ENCODE results near the gene PRKN.
A peak's percentile ranks its signal among the peaks of the same experiment; 100 is the strongest.

PRKN gene

GRCh38 chr6:161660666-161661571 is 1066.6 kb downstream of the PRKN start:
- no peak for TF ChIP-seq ZFX (IDR thresholded peaks at IDR 0.05; ENCODE audit: borderline replicate concordance)
- TF ChIP-seq, protein P1, sequence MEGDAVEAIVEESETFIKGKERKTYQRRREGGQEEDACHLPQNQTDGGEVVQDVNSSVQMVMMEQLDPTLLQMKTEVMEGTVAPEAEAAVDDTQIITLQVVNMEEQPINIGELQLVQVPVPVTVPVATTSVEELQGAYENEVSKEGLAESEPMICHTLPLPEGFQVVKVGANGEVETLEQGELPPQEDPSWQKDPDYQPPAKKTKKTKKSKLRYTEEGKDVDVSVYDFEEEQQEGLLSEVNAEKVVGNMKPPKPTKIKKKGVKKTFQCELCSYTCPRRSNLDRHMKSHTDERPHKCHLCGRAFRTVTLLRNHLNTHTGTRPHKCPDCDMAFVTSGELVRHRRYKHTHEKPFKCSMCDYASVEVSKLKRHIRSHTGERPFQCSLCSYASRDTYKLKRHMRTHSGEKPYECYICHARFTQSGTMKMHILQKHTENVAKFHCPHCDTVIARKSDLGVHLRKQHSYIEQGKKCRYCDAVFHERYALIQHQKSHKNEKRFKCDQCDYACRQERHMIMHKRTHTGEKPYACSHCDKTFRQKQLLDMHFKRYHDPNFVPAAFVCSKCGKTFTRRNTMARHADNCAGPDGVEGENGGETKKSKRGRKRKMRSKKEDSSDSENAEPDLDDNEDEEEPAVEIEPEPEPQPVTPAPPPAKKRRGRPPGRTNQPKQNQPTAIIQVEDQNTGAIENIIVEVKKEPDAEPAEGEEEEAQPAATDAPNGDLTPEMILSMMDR (IDR thresholded peaks at IDR 0.05), result peak; percentile 20; the same call in 1 of the 2 replicates
- H3K27ac ChIP-seq, result no peak overlapping the region

DNA sequence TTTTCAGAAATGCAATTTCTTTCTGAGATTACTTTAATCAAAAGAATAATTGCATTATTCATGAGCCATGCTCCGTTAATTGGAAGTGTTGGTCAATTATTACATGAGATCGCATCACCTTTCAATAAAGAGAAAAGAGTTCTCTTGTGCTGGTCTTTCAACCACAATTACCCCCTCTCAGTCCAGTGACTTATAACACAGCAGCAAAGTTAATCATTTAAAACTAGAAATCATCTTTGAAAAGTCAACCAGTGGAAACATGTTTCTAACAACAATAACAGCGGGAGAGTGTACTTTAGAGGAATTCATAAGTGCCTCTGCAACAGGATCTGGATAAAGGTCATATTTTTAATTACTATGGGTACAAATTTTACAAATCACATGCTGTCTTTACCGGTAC is 1069.4 kb downstream of the PRKN start:
- no peak overlapping the region for H3K27ac ChIP-seq
- TF ChIP-seq, protein P1 (IDR thresholded peaks at IDR 0.05), result no peak
- TF ChIP-seq ZFX (IDR thresholded peaks at IDR 0.05; ENCODE audit: borderline replicate concordance), result no peak

DNA sequence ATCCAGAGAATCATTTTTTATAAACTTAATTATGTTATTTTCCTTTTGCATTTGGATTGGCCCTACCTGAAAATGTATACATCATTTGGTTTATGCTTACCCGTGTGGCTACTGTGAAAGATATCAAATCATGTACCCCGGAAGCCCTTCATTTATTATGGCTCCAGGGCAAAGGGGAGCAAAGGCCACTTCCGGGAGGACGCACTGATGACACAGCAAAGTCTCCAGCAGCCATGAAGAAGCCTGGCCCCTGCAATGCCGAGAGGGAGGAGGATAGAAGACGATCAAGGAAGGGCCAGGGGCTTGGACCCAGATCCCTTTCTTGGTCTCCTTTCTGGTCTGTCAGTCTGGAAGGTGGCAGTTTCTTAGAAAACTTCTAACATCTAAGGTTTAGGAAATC is 1073.4 kb downstream of the PRKN start:
- H3K27ac ChIP-seq, result no peak overlapping the region
- TF ChIP-seq ZFX (IDR thresholded peaks at IDR 0.05; ENCODE audit: borderline replicate concordance), result no peak
- TF ChIP-seq, protein P1 (IDR thresholded peaks at IDR 0.05), result no peak

GRCh38 chr6:161651949-161652348 is 1075.6 kb downstream of the PRKN start:
- H3K27ac ChIP-seq, result no peak overlapping the region

DNA sequence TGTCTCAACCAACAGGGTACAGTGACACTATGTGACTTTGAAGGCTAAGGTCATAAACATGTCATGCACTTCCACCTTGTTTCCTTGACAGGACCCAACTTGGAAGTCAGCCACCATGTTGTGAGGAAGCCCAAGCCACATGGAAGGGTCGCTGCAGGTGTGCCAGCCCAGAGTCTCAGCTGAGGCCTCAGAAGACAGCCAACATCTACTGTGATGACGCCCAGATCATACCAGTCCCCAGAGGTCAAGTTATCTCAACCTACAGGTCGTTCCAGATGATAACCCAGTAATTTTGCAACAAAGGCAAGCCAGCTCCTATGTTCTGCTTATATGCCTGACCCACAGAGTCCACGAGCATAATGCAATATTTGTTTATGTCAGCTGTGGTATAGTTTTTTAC is 1077.7 kb downstream of the PRKN start:
- H3K27ac ChIP-seq, result no peak overlapping the region
- no peak for TF ChIP-seq ZFX (IDR thresholded peaks at IDR 0.05; ENCODE audit: borderline replicate concordance)
- TF ChIP-seq, protein P1 (IDR thresholded peaks at IDR 0.05), result no peak

More at GRCh38 chr6:161651949-161652348, 1075.6 kb downstream of the PRKN start:
- TF ChIP-seq, protein P1 (IDR thresholded peaks at IDR 0.05), result no peak
- no peak for TF ChIP-seq ZFX (IDR thresholded peaks at IDR 0.05; ENCODE audit: borderline replicate concordance)

DNA sequence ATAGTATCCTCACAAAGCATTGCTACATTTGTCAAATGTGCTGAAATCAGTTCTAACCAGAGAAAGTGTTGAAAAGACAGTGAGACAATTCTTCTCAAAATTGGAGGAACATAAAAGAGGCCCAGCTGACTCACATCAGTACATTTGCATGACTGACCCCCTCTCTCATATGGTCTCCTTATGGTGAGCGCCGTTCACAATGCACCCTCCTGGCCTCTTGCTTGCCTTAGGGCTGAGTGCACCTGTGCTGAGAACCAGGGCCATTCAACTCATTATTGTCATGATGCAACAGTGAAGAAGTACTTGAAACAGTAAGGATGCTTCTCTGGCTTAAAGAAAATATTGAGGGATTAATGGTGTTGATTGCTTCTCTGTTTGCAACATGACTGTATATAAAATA is 1078.5 kb downstream of the PRKN start:
- no peak for TF ChIP-seq ZFX (IDR thresholded peaks at IDR 0.05; ENCODE audit: borderline replicate concordance)
- no peak overlapping the region for H3K27ac ChIP-seq

DNA sequence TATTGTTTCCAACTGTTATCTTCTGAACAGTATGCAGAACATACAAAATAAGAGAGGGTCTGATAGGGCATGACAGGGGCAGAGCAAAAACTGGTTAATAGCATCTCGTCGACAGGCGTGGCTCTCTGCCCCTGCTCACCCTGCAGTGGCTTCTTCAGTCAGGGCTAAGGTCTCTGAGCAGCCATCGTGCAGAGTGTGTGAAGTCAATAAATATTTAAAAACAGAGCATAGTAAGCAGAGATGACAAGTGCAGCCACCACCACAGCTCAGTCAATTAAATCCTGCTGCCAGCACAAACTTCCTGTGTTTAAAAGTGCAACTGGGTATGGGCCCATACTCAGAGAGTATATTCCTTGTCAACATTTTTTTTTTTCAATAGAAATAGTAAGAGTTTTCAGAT is 1080.3 kb downstream of the PRKN start:
- no peak for TF ChIP-seq ZFX (IDR thresholded peaks at IDR 0.05; ENCODE audit: borderline replicate concordance)
- TF ChIP-seq, protein P1 (IDR thresholded peaks at IDR 0.05), result no peak
- H3K27ac ChIP-seq, result no peak overlapping the region

All from 22Rv1 (cell line).